ENCODE results near the gene OSTN.

The OSTN gene, protein sequence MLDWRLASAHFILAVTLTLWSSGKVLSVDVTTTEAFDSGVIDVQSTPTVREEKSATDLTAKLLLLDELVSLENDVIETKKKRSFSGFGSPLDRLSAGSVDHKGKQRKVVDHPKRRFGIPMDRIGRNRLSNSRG

DNA sequence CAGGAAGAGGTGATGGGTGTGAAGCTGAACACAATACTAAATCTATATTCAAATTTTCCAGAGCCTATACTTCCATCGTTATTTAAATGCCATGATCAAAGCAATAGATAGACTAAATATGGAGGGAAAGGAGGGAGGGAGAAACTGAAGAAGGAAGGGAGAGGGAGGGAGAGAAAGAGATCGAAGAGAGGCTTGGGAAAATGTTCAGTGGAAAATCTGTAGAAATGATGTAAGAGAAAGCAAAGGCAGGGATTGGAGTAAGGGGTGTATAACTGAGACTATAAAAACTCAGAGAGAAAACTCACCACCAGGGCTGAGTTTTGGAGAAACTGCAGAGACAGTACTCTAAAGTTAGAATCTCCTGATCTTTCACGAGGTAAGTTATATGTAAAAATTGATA is at the start of gene OSTN:
Gene OSTN, plus strand, starts transcription at position 310 of the 400 bp plus-strand sequence. CDS start 13,292 bp downstream, outside the sequence.
- Histone ChIP-seq H3K9me3 (ENCODE audit: control insufficient read depth in 2 of 2, low read length in 2 of 2) (no peaks in the 10 kb centered on the region), H3K9ac (ENCODE audit: low read length in 2 of 2) (no peak within 1 kb of the TSS), H3K4me3 (ENCODE audit: low read length in 2 of 2) (no peak within 1 kb of the TSS), H3K27ac (ENCODE audit: low read length) (no peak within 1 kb of the TSS), H3K36me3 (ENCODE audit: control insufficient read depth in 2 of 2, insufficient read depth in 2 of 2, low read length in 2 of 2) (no peaks in the 10 kb centered on the region), H3K4me1 (ENCODE audit: control insufficient read depth, insufficient read depth, low read length) (no peaks in the 10 kb centered on the region), H3K27me3 (ENCODE audit: control insufficient read depth in 1 of 2, insufficient read depth in 2 of 2, low read length in 2 of 2) (no peaks in the 10 kb centered on the region)

DNA sequence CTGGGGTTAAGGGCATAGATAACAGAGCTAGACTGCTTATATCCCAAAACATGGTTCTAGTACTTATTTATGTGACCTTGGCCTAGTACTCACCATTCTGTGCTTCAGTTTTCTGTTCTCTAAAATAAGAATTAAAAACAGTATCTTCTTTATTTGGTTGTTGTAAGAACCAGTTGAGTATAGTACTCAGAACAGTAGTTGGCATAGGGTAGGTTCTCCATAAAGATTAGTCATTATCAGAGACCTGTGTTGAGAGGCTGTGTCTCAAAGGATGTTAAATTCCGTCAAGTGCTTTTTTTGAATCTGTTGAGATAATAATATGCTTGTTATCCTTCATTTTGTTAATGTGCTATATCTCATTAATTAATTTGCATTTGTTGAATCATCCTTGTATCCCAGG is 47.4 kb upstream of the OSTN start:
- no peak overlapping the region for H3K4me3 ChIP-seq (ENCODE audit: low read length in 2 of 2)
- H3K27ac ChIP-seq (ENCODE audit: low read length) = no peak overlapping the region
- no peak overlapping the region for H3K9ac ChIP-seq (ENCODE audit: low read length in 2 of 2)
- no peaks in the 10 kb centered on the region for H3K4me1 ChIP-seq (ENCODE audit: control insufficient read depth, insufficient read depth, low read length)
- no peaks in the 10 kb centered on the region for H3K27me3 ChIP-seq (ENCODE audit: control insufficient read depth in 1 of 2, insufficient read depth in 2 of 2, low read length in 2 of 2)
- H3K9me3 ChIP-seq (ENCODE audit: control insufficient read depth in 2 of 2, low read length in 2 of 2) = peaks cover 0 to 6% of the 10 kb centered on the region in 2 donors
- H3K36me3 ChIP-seq (ENCODE audit: control insufficient read depth in 2 of 2, insufficient read depth in 2 of 2, low read length in 2 of 2) = no peaks in the 10 kb centered on the region

DNA sequence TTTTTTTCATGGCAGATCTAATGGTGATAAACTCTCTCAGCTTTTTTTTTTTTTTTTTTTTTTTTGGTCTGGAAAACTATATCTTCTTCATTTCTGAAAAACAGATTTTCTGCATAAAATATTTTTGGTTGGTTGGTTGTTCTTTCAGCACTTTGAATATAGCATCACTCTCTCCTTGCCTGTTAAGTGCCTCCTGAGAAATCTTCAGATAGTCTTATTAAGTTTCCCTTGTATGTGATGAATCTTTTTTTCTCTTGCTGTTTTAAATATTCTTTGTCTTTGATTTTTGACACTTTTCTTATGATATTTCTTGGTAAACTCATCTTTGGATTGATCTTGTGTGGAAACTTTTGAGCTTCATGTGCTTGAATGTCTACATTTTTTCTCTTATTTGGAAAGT is 44.2 kb upstream of the OSTN start:
- Histone ChIP-seq H3K4me1 (ENCODE audit: control insufficient read depth, insufficient read depth, low read length) (no peaks in the 10 kb centered on the region), H3K27ac (ENCODE audit: low read length) (no peak overlapping the region), H3K9me3 (ENCODE audit: control insufficient read depth in 2 of 2, low read length in 2 of 2) (peaks cover 0 to 6% of the 10 kb centered on the region in 2 donors), H3K36me3 (ENCODE audit: control insufficient read depth in 2 of 2, insufficient read depth in 2 of 2, low read length in 2 of 2) (no peaks in the 10 kb centered on the region), H3K4me3 (ENCODE audit: low read length in 2 of 2) (no peak overlapping the region), H3K27me3 (ENCODE audit: control insufficient read depth in 1 of 2, insufficient read depth in 2 of 2, low read length in 2 of 2) (no peaks in the 10 kb centered on the region), H3K9ac (ENCODE audit: low read length in 2 of 2) (no peak overlapping the region)

DNA sequence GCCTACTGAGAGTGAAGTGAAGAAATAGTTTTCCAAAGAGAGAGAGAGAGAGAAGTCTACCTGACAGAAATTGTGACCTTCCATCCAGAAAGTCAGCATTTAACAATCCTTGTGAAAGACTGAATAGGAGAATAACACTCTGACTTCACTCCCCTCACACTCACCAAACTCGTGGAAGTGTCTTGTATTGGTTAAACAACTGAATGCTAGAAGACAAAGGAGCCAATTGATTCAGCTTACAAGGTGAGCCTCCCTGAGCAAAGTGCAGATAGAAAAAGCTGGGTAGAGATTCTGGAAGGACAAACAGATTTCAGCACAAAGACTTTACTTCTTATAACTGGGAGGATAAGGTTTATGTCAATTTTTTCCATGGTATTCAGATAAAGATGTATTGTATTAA is 40.8 kb upstream of the OSTN start:
- no peaks in the 10 kb centered on the region for H3K36me3 ChIP-seq (ENCODE audit: control insufficient read depth in 2 of 2, insufficient read depth in 2 of 2, low read length in 2 of 2)

DNA sequence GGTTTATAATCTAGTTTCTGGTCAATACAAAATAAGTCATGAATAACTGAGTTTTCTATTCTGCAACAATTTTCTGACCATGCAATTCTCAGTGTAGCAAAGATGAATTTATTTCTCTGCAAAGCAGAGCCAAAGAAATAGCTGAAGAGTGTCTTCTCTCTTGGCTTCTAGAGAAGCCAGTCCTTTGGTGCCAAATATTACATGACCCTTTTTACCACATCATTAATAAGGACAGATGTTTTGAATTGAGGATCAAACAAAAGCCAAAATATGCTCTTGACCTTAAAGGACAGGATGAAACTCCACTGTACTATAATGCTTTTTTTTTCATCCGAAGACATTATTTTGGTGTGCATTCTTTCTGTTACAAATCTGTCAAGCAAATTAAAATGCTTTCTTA is 40.2 kb upstream of the OSTN start:
- Histone ChIP-seq H3K4me1 (ENCODE audit: control insufficient read depth, insufficient read depth, low read length) (no peaks in the 10 kb centered on the region), H3K27me3 (ENCODE audit: control insufficient read depth in 1 of 2, insufficient read depth in 2 of 2, low read length in 2 of 2) (no peaks in the 10 kb centered on the region), H3K4me3 (ENCODE audit: low read length in 2 of 2) (no peak overlapping the region), H3K36me3 (ENCODE audit: control insufficient read depth in 2 of 2, insufficient read depth in 2 of 2, low read length in 2 of 2) (no peaks in the 10 kb centered on the region), H3K27ac (ENCODE audit: low read length) (no peak overlapping the region), H3K9ac (ENCODE audit: low read length in 2 of 2) (no peak overlapping the region), H3K9me3 (ENCODE audit: control insufficient read depth in 2 of 2, low read length in 2 of 2) (peaks cover 0 to 6% of the 10 kb centered on the region in 2 donors)

More for the DNA sequence above, 40.8 kb upstream of the OSTN start:
- no peak overlapping the region for H3K27ac ChIP-seq (ENCODE audit: low read length)
- H3K9me3 ChIP-seq (ENCODE audit: control insufficient read depth in 2 of 2, low read length in 2 of 2) = peaks cover 0 to 6% of the 10 kb centered on the region in 2 donors
- H3K27me3 ChIP-seq (ENCODE audit: control insufficient read depth in 1 of 2, insufficient read depth in 2 of 2, low read length in 2 of 2) = no peaks in the 10 kb centered on the region
- H3K4me1 ChIP-seq (ENCODE audit: control insufficient read depth, insufficient read depth, low read length) = no peaks in the 10 kb centered on the region
- no peak overlapping the region for H3K9ac ChIP-seq (ENCODE audit: low read length in 2 of 2)
- H3K4me3 ChIP-seq (ENCODE audit: low read length in 2 of 2) = no peak overlapping the region

DNA sequence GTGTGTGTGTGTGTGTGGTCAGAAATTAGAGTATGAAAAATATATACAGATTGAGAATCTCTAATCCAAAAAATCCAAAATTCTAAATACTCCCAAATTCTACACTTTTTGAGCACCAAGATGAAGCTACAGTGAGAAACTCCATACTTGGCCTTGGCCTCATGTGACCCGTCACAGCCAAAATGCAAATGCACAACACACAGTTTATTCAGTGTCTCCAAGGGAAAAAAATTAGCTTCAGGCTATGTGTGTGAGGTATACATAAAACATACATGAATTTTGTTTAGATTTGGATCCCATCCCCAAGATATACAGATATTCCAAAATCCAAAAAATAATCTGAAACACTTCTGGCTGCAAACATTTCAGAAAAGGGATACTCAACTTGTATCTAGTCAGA is 33.2 kb upstream of the OSTN start:
- no peak overlapping the region for H3K4me3 ChIP-seq (ENCODE audit: low read length in 2 of 2)
- no peaks in the 10 kb centered on the region for H3K4me1 ChIP-seq (ENCODE audit: control insufficient read depth, insufficient read depth, low read length)
- no peak overlapping the region for H3K27ac ChIP-seq (ENCODE audit: low read length)
- no peaks in the 10 kb centered on the region for H3K27me3 ChIP-seq (ENCODE audit: control insufficient read depth in 1 of 2, insufficient read depth in 2 of 2, low read length in 2 of 2)
- no peak overlapping the region for H3K9ac ChIP-seq (ENCODE audit: low read length in 2 of 2)
- H3K36me3 ChIP-seq (ENCODE audit: control insufficient read depth in 2 of 2, insufficient read depth in 2 of 2, low read length in 2 of 2) = no peaks in the 10 kb centered on the region
- H3K9me3 ChIP-seq (ENCODE audit: control insufficient read depth in 2 of 2, low read length in 2 of 2) = no peaks in the 10 kb centered on the region

DNA sequence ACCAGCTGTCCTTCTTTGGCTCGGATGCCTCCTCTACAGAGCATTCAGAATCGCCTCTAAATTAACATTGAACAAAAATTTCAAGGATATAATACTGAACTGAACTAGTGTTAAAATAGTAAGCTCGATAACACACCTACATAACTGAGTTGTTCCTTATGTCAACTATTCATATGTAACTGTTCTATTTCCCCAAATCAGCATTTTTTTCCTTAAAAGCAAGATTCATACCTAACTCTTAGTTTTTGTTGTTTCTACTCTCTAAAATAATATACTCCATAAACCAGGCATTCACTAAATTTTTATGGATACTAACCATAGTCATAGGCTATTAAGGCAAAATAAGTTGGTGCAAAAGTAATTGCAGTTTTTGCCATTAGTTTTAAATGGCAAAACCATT is 32.7 kb upstream of the OSTN start:
- Histone ChIP-seq H3K9ac (ENCODE audit: low read length in 2 of 2) (no peak overlapping the region), H3K9me3 (ENCODE audit: control insufficient read depth in 2 of 2, low read length in 2 of 2) (no peaks in the 10 kb centered on the region), H3K4me1 (ENCODE audit: control insufficient read depth, insufficient read depth, low read length) (no peaks in the 10 kb centered on the region), H3K36me3 (ENCODE audit: control insufficient read depth in 2 of 2, insufficient read depth in 2 of 2, low read length in 2 of 2) (no peaks in the 10 kb centered on the region), H3K27ac (ENCODE audit: low read length) (no peak overlapping the region), H3K4me3 (ENCODE audit: low read length in 2 of 2) (no peak overlapping the region), H3K27me3 (ENCODE audit: control insufficient read depth in 1 of 2, insufficient read depth in 2 of 2, low read length in 2 of 2) (no peaks in the 10 kb centered on the region)

DNA sequence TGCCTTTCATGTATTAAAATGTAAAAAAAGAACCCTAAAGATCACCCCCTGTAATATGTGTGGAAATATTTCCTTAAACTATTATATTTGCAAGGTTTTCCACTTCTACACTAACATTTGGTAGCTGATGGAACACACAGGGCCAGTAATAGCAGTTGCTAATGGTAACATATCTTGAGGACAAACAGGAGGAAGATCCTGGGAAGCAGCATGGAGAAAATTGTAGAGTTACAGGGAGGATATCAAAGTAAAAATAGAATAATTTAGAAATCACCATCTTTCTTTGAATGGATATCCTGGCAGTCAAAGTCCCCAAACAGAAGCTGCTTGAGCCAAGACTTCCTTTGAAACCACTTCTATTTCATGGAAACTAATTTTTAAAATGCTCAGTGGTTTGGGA is 29.5 kb upstream of the OSTN start:
- H3K36me3 ChIP-seq (ENCODE audit: control insufficient read depth in 2 of 2, insufficient read depth in 2 of 2, low read length in 2 of 2) = no peaks in the 10 kb centered on the region
- H3K27ac ChIP-seq (ENCODE audit: low read length) = no peak overlapping the region

DNA sequence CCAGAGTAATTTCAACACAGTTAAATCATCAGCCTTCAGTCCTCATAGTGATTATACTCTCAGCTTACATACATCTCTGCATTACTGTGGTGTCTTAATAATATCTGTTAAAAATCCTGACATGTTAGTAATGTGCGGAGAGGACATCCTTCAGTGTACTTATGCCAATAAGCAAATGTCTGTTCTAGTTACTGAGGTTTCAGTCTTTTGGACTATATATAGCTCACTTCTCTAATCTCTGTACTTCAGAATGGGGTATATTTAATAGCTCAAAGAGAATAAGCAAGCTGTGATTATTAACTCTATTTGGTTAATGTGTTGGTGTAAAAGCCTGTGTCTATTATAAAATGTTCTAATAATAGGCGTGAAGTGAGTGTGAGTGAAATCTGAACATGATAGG is 28.9 kb upstream of the OSTN start:
- Histone ChIP-seq H3K27me3 (ENCODE audit: control insufficient read depth in 1 of 2, insufficient read depth in 2 of 2, low read length in 2 of 2) (no peaks in the 10 kb centered on the region), H3K4me1 (ENCODE audit: control insufficient read depth, insufficient read depth, low read length) (no peaks in the 10 kb centered on the region)

More for the DNA sequence above, 29.5 kb upstream of the OSTN start:
- Histone ChIP-seq H3K4me3 (ENCODE audit: low read length in 2 of 2) (no peak overlapping the region), H3K9ac (ENCODE audit: low read length in 2 of 2) (no peak overlapping the region), H3K9me3 (ENCODE audit: control insufficient read depth in 2 of 2, low read length in 2 of 2) (no peaks in the 10 kb centered on the region), H3K27me3 (ENCODE audit: control insufficient read depth in 1 of 2, insufficient read depth in 2 of 2, low read length in 2 of 2) (no peaks in the 10 kb centered on the region), H3K4me1 (ENCODE audit: control insufficient read depth, insufficient read depth, low read length) (no peaks in the 10 kb centered on the region)

DNA sequence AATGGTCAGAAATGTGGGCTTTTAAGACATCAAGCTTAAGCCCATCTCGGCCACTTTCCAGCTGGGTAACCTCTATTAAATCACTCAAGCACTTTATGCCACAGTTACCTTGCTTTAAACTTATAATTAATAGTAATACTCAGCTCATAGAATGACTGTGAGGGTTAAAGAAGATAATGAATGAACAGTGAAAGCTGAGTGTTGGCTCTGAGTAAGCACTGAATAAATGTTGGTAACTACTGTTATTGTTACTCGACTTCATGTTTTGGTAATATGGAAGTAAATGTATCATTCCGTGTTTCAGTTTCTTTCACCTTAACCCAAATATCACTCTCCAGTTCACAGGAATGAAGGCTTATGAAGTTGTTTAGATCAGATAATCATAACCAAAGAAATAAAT is 23.9 kb upstream of the OSTN start:
- H3K9me3 ChIP-seq (ENCODE audit: control insufficient read depth in 2 of 2, low read length in 2 of 2) = no peaks in the 10 kb centered on the region
- no peaks in the 10 kb centered on the region for H3K36me3 ChIP-seq (ENCODE audit: control insufficient read depth in 2 of 2, insufficient read depth in 2 of 2, low read length in 2 of 2)
- no peak overlapping the region for H3K27ac ChIP-seq (ENCODE audit: low read length)
- H3K4me1 ChIP-seq (ENCODE audit: control insufficient read depth, insufficient read depth, low read length) = no peaks in the 10 kb centered on the region
- no peak overlapping the region for H3K4me3 ChIP-seq (ENCODE audit: low read length in 2 of 2)
- H3K27me3 ChIP-seq (ENCODE audit: control insufficient read depth in 1 of 2, insufficient read depth in 2 of 2, low read length in 2 of 2) = no peaks in the 10 kb centered on the region
- H3K9ac ChIP-seq (ENCODE audit: low read length in 2 of 2) = no peak overlapping the region

More for the DNA sequence above, 28.9 kb upstream of the OSTN start:
- Histone ChIP-seq H3K9me3 (ENCODE audit: control insufficient read depth in 2 of 2, low read length in 2 of 2) (no peaks in the 10 kb centered on the region), H3K27ac (ENCODE audit: low read length) (no peak overlapping the region), H3K9ac (ENCODE audit: low read length in 2 of 2) (no peak overlapping the region), H3K36me3 (ENCODE audit: control insufficient read depth in 2 of 2, insufficient read depth in 2 of 2, low read length in 2 of 2) (no peaks in the 10 kb centered on the region), H3K4me3 (ENCODE audit: low read length in 2 of 2) (no peak overlapping the region)

DNA sequence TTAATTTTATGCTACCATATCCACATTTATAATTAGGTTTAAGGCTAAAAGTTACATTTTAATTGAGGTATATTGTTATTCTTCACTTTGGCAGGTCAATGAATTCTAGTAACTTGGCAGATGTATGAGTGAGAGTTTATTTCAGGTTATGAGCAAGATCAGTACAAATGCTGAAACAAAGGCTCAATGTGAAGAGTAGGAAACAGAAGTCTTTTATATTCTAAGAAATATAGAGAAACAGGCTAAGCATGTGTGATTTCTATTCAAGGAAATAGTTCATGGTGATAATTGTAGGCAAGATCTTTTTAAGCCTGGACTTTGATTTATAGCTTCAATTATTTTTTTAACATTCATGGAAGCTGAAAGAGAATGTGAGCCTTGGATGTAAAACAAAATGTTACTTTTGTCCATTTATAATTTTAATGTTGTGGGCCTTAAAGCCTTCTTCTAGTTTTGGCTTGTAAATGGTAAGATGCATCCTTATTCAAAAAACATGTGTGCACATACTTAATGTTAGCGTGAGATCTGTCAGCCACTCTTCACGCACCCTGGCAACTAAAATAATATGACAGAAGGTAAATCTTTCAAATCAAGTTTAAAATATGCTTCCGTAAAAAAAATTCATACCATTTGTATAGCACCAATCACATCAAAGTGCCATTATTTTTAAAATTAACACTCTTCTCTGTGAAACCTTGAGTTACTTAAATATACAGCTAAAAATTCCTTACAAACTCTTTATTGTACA is 22.8 kb upstream of the OSTN start:
- no peaks in the 10 kb centered on the region for H3K27me3 ChIP-seq (ENCODE audit: control insufficient read depth in 1 of 2, insufficient read depth in 2 of 2, low read length in 2 of 2)
- H3K9ac ChIP-seq (ENCODE audit: low read length in 2 of 2) = no peak overlapping the region
- H3K4me3 ChIP-seq (ENCODE audit: low read length in 2 of 2) = no peak overlapping the region
- no peaks in the 10 kb centered on the region for H3K9me3 ChIP-seq (ENCODE audit: control insufficient read depth in 2 of 2, low read length in 2 of 2)
- H3K27ac ChIP-seq (ENCODE audit: low read length) = no peak overlapping the region
- H3K4me1 ChIP-seq (ENCODE audit: control insufficient read depth, insufficient read depth, low read length) = no peaks in the 10 kb centered on the region
- no peaks in the 10 kb centered on the region for H3K36me3 ChIP-seq (ENCODE audit: control insufficient read depth in 2 of 2, insufficient read depth in 2 of 2, low read length in 2 of 2)
